SKM-1 (cell line): Measurements from ENCODE around the gene HK1.

Experiments
- DNase-seq: peaks from one replicate; lab custom pipeline; 2025; ENCODE audit not compliant: unreplicated experiment; lab: John Stamatoyannopoulos, UW

HK1 gene

GRCh38 chr10:69345402-69345801 is 67.1 kb downstream of the HK1 start:
- no peak for DNase-seq

GRCh38 chr10:69345890-69346474 is 67.7 kb downstream of the HK1 start:
- no peak for DNase-seq

GRCh38 chr10:69346776-69347175 is 68.5 kb downstream of the HK1 start:
- no peak for DNase-seq

GRCh38 chr10:69348816-69349541 is 70.7 kb downstream of the HK1 start:
- peak; percentile 96 for DNase-seq

GRCh38 chr10:69349542-69349888 is 71.2 kb downstream of the HK1 start:
- no peak for DNase-seq

GRCh38 chr10:69351589-69351988 is 73.3 kb downstream of the HK1 start:
- no peak for DNase-seq

GRCh38 chr10:69352569-69353264 is 74.4 kb downstream of the HK1 start:
- DNase-seq, result no peak

- DNase-seq, result no peak
Observed at GRCh38 chr10:69353977-69354635, 75.8 kb downstream of the HK1 start.

- DNase-seq, result no peak
Observed at GRCh38 chr10:69356187-69356586, 77.9 kb downstream of the HK1 start.

- DNase-seq, result no peak
Observed at GRCh38 chr10:69358148-69358795, 80.0 kb downstream of the HK1 start.

GRCh38 chr10:69359148-69359547 is 80.9 kb downstream of the HK1 start:
- DNase-seq, result peak; percentile 76

GRCh38 chr10:69359594-69359993 is 81.3 kb downstream of the HK1 start:
- DNase-seq, result no peak

- DNase-seq, result no peak
Observed at GRCh38 chr10:69360485-69361302, 82.4 kb downstream of the HK1 start.

- DNase-seq, result no peak
Observed at GRCh38 chr10:69361303-69361614, 83.0 kb downstream of the HK1 start.

GRCh38 chr10:69362471-69362954 is 84.2 kb downstream of the HK1 start:
- no peak for DNase-seq

- no peak for DNase-seq
Observed at GRCh38 chr10:69363666-69364065, 85.4 kb downstream of the HK1 start.

GRCh38 chr10:69364232-69364940 is 86.1 kb downstream of the HK1 start:
- DNase-seq, result no peak

GRCh38 chr10:69366738-69367137 is 88.4 kb downstream of the HK1 start:
- no peak for DNase-seq

GRCh38 chr10:69367469-69367868 is 89.2 kb downstream of the HK1 start:
- no peak for DNase-seq
